Measurements from ENCODE around the gene MYO1E. TPM values are rescaled to one million over a fixed set of nuclear protein-coding genes. Genes with fewer than 3 reads are reported as not detected.

Gene MYO1E
- total RNA-seq, 2 experiments from 2014 or later = 1.5 to 26.5 TPM

DNA sequence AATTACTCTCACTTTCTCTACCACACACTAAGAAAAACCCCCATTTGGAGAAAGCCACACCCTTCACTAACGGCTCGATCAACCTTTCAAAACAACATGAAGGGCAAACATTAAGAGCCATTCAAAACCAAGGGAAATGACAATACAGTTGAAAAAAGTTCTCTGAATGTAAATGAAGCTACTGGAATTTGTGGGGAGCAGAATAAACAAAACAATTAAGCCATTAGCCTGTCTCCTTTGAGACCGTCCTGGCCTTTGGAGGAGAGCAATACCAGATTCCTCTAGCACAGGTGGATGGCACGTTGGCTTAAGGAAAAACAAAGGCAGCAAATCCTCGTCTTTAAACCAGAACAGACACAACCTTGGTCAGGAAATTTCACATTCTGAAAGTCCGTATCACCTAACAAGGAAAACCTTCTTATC lies 18.7 kb downstream of the MYO1E start:
- intact Hi-C loops (cut with micrococcal nuclease; ENCODE audit: unreplicated experiment) = no loop called here

GRCh38 chr15:59352683-59353082 lies 20.0 kb downstream of the MYO1E start:
- no peak overlapping the region for H3K27ac ChIP-seq (ENCODE audit: low read depth, low read length, poor library complexity, severe bottlenecking)
- DNase-seq (ENCODE audit: low spot score) = no peak
- ChIA-PET POLR2A (interaction anchor here (0.5 to 0.6 kb wide), 2 partner anchors 10 to 102 kb away, joined by 3 read pairs; no protein-coding TSS in a partner anchor), CTCF (ENCODE audit: unreplicated experiment) (no interaction called here)
- H3K4me1 ChIP-seq (ENCODE audit: insufficient read depth, low read length, poor library complexity, severe bottlenecking) = peaks cover 13% of the 10 kb centered on the region
- no peaks in the 10 kb centered on the region for H3K36me3 ChIP-seq (ENCODE audit: insufficient read depth, low read length)
- no peak overlapping the region for H3K4me2 ChIP-seq (ENCODE audit: low read length)
- no peaks in the 10 kb centered on the region for H3K9me3 ChIP-seq (ENCODE audit: low read length)
- intact Hi-C loops (cut with micrococcal nuclease; ENCODE audit: unreplicated experiment) = no loop called here
- peak overlapping the region; percentile 34; the same call in 1 of the 2 replicates for H2AFZ ChIP-seq (ENCODE audit: low read length)
- H4K20me1 ChIP-seq (ENCODE audit: insufficient read depth, low read length) = no peaks in the 10 kb centered on the region
- no peaks in the 10 kb centered on the region for H3K79me2 ChIP-seq (ENCODE audit: insufficient read depth, low read depth, low read length)
- no peak for TF ChIP-seq EZH2phosphoT487 (IDR thresholded peaks at IDR 0.05; ENCODE audit: borderline replicate concordance, low read depth, low read length)
- TF ChIP-seq, protein P1, sequence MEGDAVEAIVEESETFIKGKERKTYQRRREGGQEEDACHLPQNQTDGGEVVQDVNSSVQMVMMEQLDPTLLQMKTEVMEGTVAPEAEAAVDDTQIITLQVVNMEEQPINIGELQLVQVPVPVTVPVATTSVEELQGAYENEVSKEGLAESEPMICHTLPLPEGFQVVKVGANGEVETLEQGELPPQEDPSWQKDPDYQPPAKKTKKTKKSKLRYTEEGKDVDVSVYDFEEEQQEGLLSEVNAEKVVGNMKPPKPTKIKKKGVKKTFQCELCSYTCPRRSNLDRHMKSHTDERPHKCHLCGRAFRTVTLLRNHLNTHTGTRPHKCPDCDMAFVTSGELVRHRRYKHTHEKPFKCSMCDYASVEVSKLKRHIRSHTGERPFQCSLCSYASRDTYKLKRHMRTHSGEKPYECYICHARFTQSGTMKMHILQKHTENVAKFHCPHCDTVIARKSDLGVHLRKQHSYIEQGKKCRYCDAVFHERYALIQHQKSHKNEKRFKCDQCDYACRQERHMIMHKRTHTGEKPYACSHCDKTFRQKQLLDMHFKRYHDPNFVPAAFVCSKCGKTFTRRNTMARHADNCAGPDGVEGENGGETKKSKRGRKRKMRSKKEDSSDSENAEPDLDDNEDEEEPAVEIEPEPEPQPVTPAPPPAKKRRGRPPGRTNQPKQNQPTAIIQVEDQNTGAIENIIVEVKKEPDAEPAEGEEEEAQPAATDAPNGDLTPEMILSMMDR (conservative IDR thresholded peaks at IDR 0.05; ENCODE audit: low read length) = no peak
- H3K9me2 ChIP-seq (ENCODE audit: insufficient read depth, low read length) = no peaks in the 10 kb centered on the region
- no peak overlapping the region for H3K4me3 ChIP-seq (ENCODE audit: low read depth, low read length, poor library complexity, severe bottlenecking)
- no TSS peak for BruUV-seq (replicated peaks)

More for the DNA sequence above, 18.7 kb downstream of the MYO1E start:
- Histone ChIP-seq H2AFZ (ENCODE audit: low read length) (no peak overlapping the region), H3K9me2 (ENCODE audit: insufficient read depth, low read length) (no peaks in the 10 kb centered on the region), H3K4me1 (ENCODE audit: insufficient read depth, low read length, poor library complexity, severe bottlenecking) (peaks cover 5% of the 10 kb centered on the region), H3K4me3 (ENCODE audit: low read depth, low read length, poor library complexity, severe bottlenecking) (no peak overlapping the region), H3K27ac (ENCODE audit: low read depth, low read length, poor library complexity, severe bottlenecking) (no peak overlapping the region), H4K20me1 (ENCODE audit: insufficient read depth, low read length) (no peaks in the 10 kb centered on the region), H3K79me2 (ENCODE audit: insufficient read depth, low read depth, low read length) (no peaks in the 10 kb centered on the region), H3K36me3 (ENCODE audit: insufficient read depth, low read length) (no peaks in the 10 kb centered on the region), H3K4me2 (ENCODE audit: low read length) (0 out of 2 replicates have a peak overlapping the region, but pooled peaks have one; percentile 8), H3K9me3 (ENCODE audit: low read length) (no peaks in the 10 kb centered on the region)
- ChIA-PET CTCF (ENCODE audit: unreplicated experiment) (no interaction called here), POLR2A (interaction anchor here (0.7 kb wide), 1 partner anchor 9 kb away, joined by 4 read pairs; no protein-coding TSS in a partner anchor)
- TF ChIP-seq EZH2phosphoT487 (IDR thresholded peaks at IDR 0.05; ENCODE audit: borderline replicate concordance, low read depth, low read length) = no peak
- TF ChIP-seq, protein P1 (conservative IDR thresholded peaks at IDR 0.05; ENCODE audit: low read length) = no peak
- BruUV-seq (replicated peaks) = no TSS peak
- DNase-seq (ENCODE audit: low spot score) = no peak

DNA sequence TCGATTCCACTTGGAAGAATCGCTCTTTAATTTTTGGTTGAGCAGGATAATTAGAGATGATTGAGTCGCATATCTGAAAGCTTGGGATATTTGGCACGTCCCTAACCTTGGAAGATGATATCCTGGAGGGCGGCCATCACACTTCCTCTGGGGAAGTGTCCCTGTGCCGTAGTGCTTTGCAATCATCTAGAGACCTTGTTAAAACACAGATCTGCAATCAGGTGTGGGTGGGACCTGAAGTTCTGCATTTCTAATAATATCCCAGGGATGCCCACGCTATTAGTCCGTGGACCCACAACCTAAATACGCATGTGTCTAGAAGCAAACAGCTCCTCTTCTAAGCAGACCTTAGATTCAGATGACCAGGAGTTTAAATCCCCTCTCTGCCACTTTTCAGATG lies 20.5 kb downstream of the MYO1E start:
- ChIA-PET CTCF (ENCODE audit: unreplicated experiment) (no interaction called here), POLR2A (interaction anchor here (0.5 kb wide), 1 partner anchor 10 kb away, joined by 3 read pairs; no protein-coding TSS in a partner anchor)
- no peaks in the 10 kb centered on the region for H3K9me3 ChIP-seq (ENCODE audit: low read length)
- H3K79me2 ChIP-seq (ENCODE audit: insufficient read depth, low read depth, low read length) = no peaks in the 10 kb centered on the region
- TF ChIP-seq, protein P1 (conservative IDR thresholded peaks at IDR 0.05; ENCODE audit: low read length) = no peak
- TF ChIP-seq EZH2phosphoT487 (IDR thresholded peaks at IDR 0.05; ENCODE audit: borderline replicate concordance, low read depth, low read length) = no peak
- H2AFZ ChIP-seq (ENCODE audit: low read length) = no peak overlapping the region
- H3K4me2 ChIP-seq (ENCODE audit: low read length) = no peak overlapping the region
- H3K4me1 ChIP-seq (ENCODE audit: insufficient read depth, low read length, poor library complexity, severe bottlenecking) = peaks cover 16% of the 10 kb centered on the region
- no peaks in the 10 kb centered on the region for H4K20me1 ChIP-seq (ENCODE audit: insufficient read depth, low read length)
- DNase-seq (ENCODE audit: low spot score) = no peak
- BruUV-seq (replicated peaks) = no TSS peak
- no peak overlapping the region for H3K27ac ChIP-seq (ENCODE audit: low read depth, low read length, poor library complexity, severe bottlenecking)
- H3K9me2 ChIP-seq (ENCODE audit: insufficient read depth, low read length) = no peaks in the 10 kb centered on the region
- no peak overlapping the region for H3K4me3 ChIP-seq (ENCODE audit: low read depth, low read length, poor library complexity, severe bottlenecking)
- H3K36me3 ChIP-seq (ENCODE audit: insufficient read depth, low read length) = no peaks in the 10 kb centered on the region
- intact Hi-C loops (cut with micrococcal nuclease; ENCODE audit: unreplicated experiment) = no loop called here

Measured in OCI-LY7 (cell line).